ENCODE data around the gene ALG8.

Gene ALG8

GRCh38 chr11:78127403-78127802 is 12.0 kb downstream of the ALG8 start:
- DNase-seq, result no peak
- Histone ChIP-seq H3K4me3 (ENCODE audit: low read depth, low read length) (no peak overlapping the region), H3K27me3 (replicated peaks) (no peaks in the 10 kb centered on the region), H3K27ac (no peak overlapping the region), H3K36me3 (replicated peaks) (peaks cover 5% of the 10 kb centered on the region)
- in situ Hi-C loops (cut with HindIII; ENCODE audit: low pct_ligation_motif_present, low sequenced_read_pairs), result no loop called here
- TF ChIP-seq CTCF (IDR thresholded peaks at IDR 0.05; ENCODE audit: low read depth, low read length, missing control alignments), result no peak

GRCh38 chr11:78112582-78113275 is 26.7 kb downstream of the ALG8 start:
- in situ Hi-C loops (cut with HindIII; ENCODE audit: low pct_ligation_motif_present, low sequenced_read_pairs), result no loop called here
- no peak for TF ChIP-seq CTCF (IDR thresholded peaks at IDR 0.05; ENCODE audit: low read depth, low read length, missing control alignments)
- DNase-seq, result no peak
- no peaks in the 10 kb centered on the region for H3K27me3 ChIP-seq (replicated peaks)
- H3K36me3 ChIP-seq (replicated peaks), result peaks cover 21% of the 10 kb centered on the region
- H3K4me3 ChIP-seq (ENCODE audit: low read depth, low read length), result no peak overlapping the region
- no peak overlapping the region for H3K27ac ChIP-seq

- Histone ChIP-seq H3K4me3 (ENCODE audit: low read depth, low read length) (no peak overlapping the region), H3K36me3 (replicated peaks) (peaks cover 21% of the 10 kb centered on the region), H3K27me3 (replicated peaks) (no peaks in the 10 kb centered on the region), H3K27ac (no peak overlapping the region)
- in situ Hi-C loops (cut with HindIII; ENCODE audit: low pct_ligation_motif_present, low sequenced_read_pairs), result no loop called here
- TF ChIP-seq CTCF (IDR thresholded peaks at IDR 0.05; ENCODE audit: low read depth, low read length, missing control alignments), result no peak
- DNase-seq, result no peak
Measured at GRCh38 chr11:78111298-78111697, 28.1 kb downstream of the ALG8 start.

GRCh38 chr11:78110830-78111229 is 28.6 kb downstream of the ALG8 start:
- no peak for DNase-seq
- Histone ChIP-seq H3K36me3 (replicated peaks) (peaks cover 21% of the 10 kb centered on the region), H3K4me3 (ENCODE audit: low read depth, low read length) (no peak overlapping the region), H3K27ac (no peak overlapping the region), H3K27me3 (replicated peaks) (no peaks in the 10 kb centered on the region)
- no peak for TF ChIP-seq CTCF (IDR thresholded peaks at IDR 0.05; ENCODE audit: low read depth, low read length, missing control alignments)
- in situ Hi-C loops (cut with HindIII; ENCODE audit: low pct_ligation_motif_present, low sequenced_read_pairs), result no loop called here

- H3K36me3 ChIP-seq (replicated peaks), result peaks cover 21% of the 10 kb centered on the region
- DNase-seq, result no peak
- no peaks in the 10 kb centered on the region for H3K27me3 ChIP-seq (replicated peaks)
- no peak overlapping the region for H3K4me3 ChIP-seq (ENCODE audit: low read depth, low read length)
- no peak for TF ChIP-seq CTCF (IDR thresholded peaks at IDR 0.05; ENCODE audit: low read depth, low read length, missing control alignments)
- no peak overlapping the region for H3K27ac ChIP-seq
- in situ Hi-C loops (cut with HindIII; ENCODE audit: low pct_ligation_motif_present, low sequenced_read_pairs), result no loop called here
Measured at GRCh38 chr11:78110351-78110750, 29.1 kb downstream of the ALG8 start.
